Measurements from ENCODE around the gene SKAP1. TPM values are rescaled to one million over a fixed set of nuclear protein-coding genes. Genes with fewer than 3 reads are reported as not detected.
A peak's percentile ranks its signal among the peaks of the same experiment; 100 is the strongest.
"Not testable (repeated sequence)": the region's sequence is repeated elsewhere in the genome, so short reads cannot be mapped to it uniquely, and the experiment has no call there.

Gene SKAP1
- polyA plus RNA-seq, 3 donors from 2014 or later = 325 to 458 (median 329) TPM

GRCh38 chr17:48337903-48338302, 92.1 kb downstream of the SKAP1 start:
- Mint-ChIP-seq H3K4me1 (peaks cover 6 to 35% of the 10 kb centered on the region in 2 donors), H3K27ac (peak overlapping the region in 2 of 6 donors; percentile 11 to 72)
- not testable (repeated sequence) for H3K4me3 Mint-ChIP-seq; H3K27me3 Mint-ChIP-seq (ENCODE audit: low read depth in 3 of 3); H3K9me3 Mint-ChIP-seq; DNase-seq; H3K36me3 Mint-ChIP-seq

GRCh38 chr17:48336986-48337385, 93.0 kb downstream of the SKAP1 start:
- no peak overlapping the region for H3K4me3 Mint-ChIP-seq
- peaks cover 0 to 3% (median 0%) of the 10 kb centered on the region in 3 donors for H3K27me3 Mint-ChIP-seq (ENCODE audit: low read depth in 3 of 3)
- peak overlapping the region in 1 of 6 donors; percentile 17 for H3K27ac Mint-ChIP-seq
- H3K9me3 Mint-ChIP-seq = no peaks in the 10 kb centered on the region
- peaks cover 6 to 30% of the 10 kb centered on the region in 2 donors for H3K4me1 Mint-ChIP-seq
- H3K36me3 Mint-ChIP-seq = no peaks in the 10 kb centered on the region
- DNase-seq = no peak

GRCh38 chr17:48335858-48336500, 94.0 kb downstream of the SKAP1 start:
- Mint-ChIP-seq H3K27me3 (ENCODE audit: low read depth in 3 of 3) (peaks cover 0 to 5% (median 0%) of the 10 kb centered on the region in 3 donors), H3K36me3 (peaks cover 0 to under 1% (median 0%) of the 10 kb centered on the region in 3 donors), H3K4me3 (no peak overlapping the region), H3K9me3 (no peaks in the 10 kb centered on the region), H3K27ac (peak overlapping the region in 3 of 6 donors; percentile 6 to 72 (median 35)), H3K4me1 (peaks cover 6 to 24% of the 10 kb centered on the region in 2 donors)
- DNase-seq = peak; percentile 49 to 58 (median 55)

- no peaks in the 10 kb centered on the region for H3K9me3 Mint-ChIP-seq
- H3K27me3 Mint-ChIP-seq (ENCODE audit: low read depth in 3 of 3) = peaks cover 0 to 6% (median 0%) of the 10 kb centered on the region in 3 donors
- DNase-seq = no peak
- peaks cover 0 to 3% (median 0%) of the 10 kb centered on the region in 3 donors for H3K36me3 Mint-ChIP-seq
- peak overlapping the region in 1 of 6 donors; percentile 35 for H3K27ac Mint-ChIP-seq
- H3K4me3 Mint-ChIP-seq = no peak overlapping the region
- H3K4me1 Mint-ChIP-seq = peaks cover 6 to 21% of the 10 kb centered on the region in 2 donors
These were observed 94.7 kb downstream of the SKAP1 start for GRCh38 chr17:48335146-48335784.

- H3K4me1 Mint-ChIP-seq = peaks cover 12 to 30% of the 10 kb centered on the region in 2 donors
These were observed 96.9 kb downstream of the SKAP1 start for GRCh38 chr17:48333034-48333530.

GRCh38 chr17:48330887-48331286, 99.1 kb downstream of the SKAP1 start:
- Mint-ChIP-seq H3K9me3 (no peaks in the 10 kb centered on the region), H3K4me3 (no peak overlapping the region), H3K4me1 (peaks cover 11 to 22% of the 10 kb centered on the region in 2 donors), H3K27ac (no peak overlapping the region), H3K36me3 (peaks cover 0 to 3% (median 3%) of the 10 kb centered on the region in 3 donors), H3K27me3 (ENCODE audit: low read depth in 3 of 3) (peaks cover 0 to 3% (median 0%) of the 10 kb centered on the region in 3 donors)
- DNase-seq = no peak

More at GRCh38 chr17:48333034-48333530, 96.9 kb downstream of the SKAP1 start:
- Mint-ChIP-seq H3K9me3 (no peaks in the 10 kb centered on the region), H3K36me3 (peaks cover 0 to 3% (median 3%) of the 10 kb centered on the region in 3 donors), H3K27me3 (ENCODE audit: low read depth in 3 of 3) (peaks cover 0 to 6% (median 0%) of the 10 kb centered on the region in 3 donors), H3K27ac (peak overlapping the region in 1 of 6 donors; percentile 21), H3K4me3 (no peak overlapping the region)
- no peak for DNase-seq

- no peaks in the 10 kb centered on the region for H3K9me3 Mint-ChIP-seq
- H3K36me3 Mint-ChIP-seq = peaks cover 0 to 3% (median 3%) of the 10 kb centered on the region in 3 donors
- no peak for DNase-seq
- no peak overlapping the region for H3K27ac Mint-ChIP-seq
- H3K27me3 Mint-ChIP-seq (ENCODE audit: low read depth in 3 of 3) = peaks cover 0 to 3% (median 0%) of the 10 kb centered on the region in 3 donors
- H3K4me3 Mint-ChIP-seq = no peak overlapping the region
- peaks cover 9 to 23% of the 10 kb centered on the region in 2 donors for H3K4me1 Mint-ChIP-seq
These were observed 99.6 kb downstream of the SKAP1 start for GRCh38 chr17:48330421-48330820.

- H3K27me3 Mint-ChIP-seq (ENCODE audit: low read depth in 3 of 3) = peaks cover 0 to 3% (median 2%) of the 10 kb centered on the region in 3 donors
These were observed 101.6 kb downstream of the SKAP1 start for GRCh38 chr17:48328457-48328856.

GRCh38 chr17:48326310-48326709, 103.7 kb downstream of the SKAP1 start:
- H3K4me3 Mint-ChIP-seq = no peak overlapping the region
- peaks cover 16 to 31% of the 10 kb centered on the region in 2 donors for H3K4me1 Mint-ChIP-seq
- H3K27me3 Mint-ChIP-seq (ENCODE audit: low read depth in 3 of 3) = peaks cover 0 to 3% (median 2%) of the 10 kb centered on the region in 3 donors
- peaks cover 0 to 3% (median 3%) of the 10 kb centered on the region in 3 donors for H3K36me3 Mint-ChIP-seq
- no peaks in the 10 kb centered on the region for H3K9me3 Mint-ChIP-seq
- H3K27ac Mint-ChIP-seq = peak overlapping the region in 1 of 6 donors; percentile 57
- DNase-seq = no peak

More at GRCh38 chr17:48328457-48328856, 101.6 kb downstream of the SKAP1 start:
- peaks cover 9 to 24% of the 10 kb centered on the region in 2 donors for H3K4me1 Mint-ChIP-seq
- DNase-seq = no peak
- no peak overlapping the region for H3K4me3 Mint-ChIP-seq
- no peaks in the 10 kb centered on the region for H3K9me3 Mint-ChIP-seq
- peak overlapping the region in 4 of 6 donors; percentile 4 to 86 (median 8) for H3K27ac Mint-ChIP-seq
- H3K36me3 Mint-ChIP-seq = peaks cover 0 to 3% (median 3%) of the 10 kb centered on the region in 3 donors

- peaks cover 17 to 52% of the 10 kb centered on the region in 2 donors for H3K4me1 Mint-ChIP-seq
- peaks cover 0 to 11% (median 0%) of the 10 kb centered on the region in 3 donors for H3K36me3 Mint-ChIP-seq
- peaks cover 0 to 2% (median 2%) of the 10 kb centered on the region in 3 donors for H3K27me3 Mint-ChIP-seq (ENCODE audit: low read depth in 3 of 3)
- H3K9me3 Mint-ChIP-seq = no peaks in the 10 kb centered on the region
- H3K4me3 Mint-ChIP-seq = no peak overlapping the region
- DNase-seq = no peak
- peak overlapping the region in 3 of 6 donors; percentile 17 to 70 (median 51) for H3K27ac Mint-ChIP-seq
These were observed 108.0 kb downstream of the SKAP1 start for GRCh38 chr17:48322060-48322459.

GRCh38 chr17:48317732-48318131, 112.3 kb downstream of the SKAP1 start:
- peak overlapping the region in 2 of 6 donors; percentile 0 to 1 for H3K27ac Mint-ChIP-seq
- H3K9me3 Mint-ChIP-seq = no peaks in the 10 kb centered on the region
- no peak for DNase-seq
- no peak overlapping the region for H3K4me3 Mint-ChIP-seq
- peaks cover 0 to 3% (median 0%) of the 10 kb centered on the region in 3 donors for H3K27me3 Mint-ChIP-seq (ENCODE audit: low read depth in 3 of 3)
- peaks cover 40 to 78% of the 10 kb centered on the region in 2 donors for H3K4me1 Mint-ChIP-seq
- peaks cover 0 to 16% (median 0%) of the 10 kb centered on the region in 3 donors for H3K36me3 Mint-ChIP-seq

GRCh38 chr17:48314716-48315115, 115.3 kb downstream of the SKAP1 start:
- peak overlapping the region in 1 of 6 donors; percentile 19 for H3K27ac Mint-ChIP-seq
- H3K36me3 Mint-ChIP-seq = peaks cover 0 to 16% (median 0%) of the 10 kb centered on the region in 3 donors
- peaks cover 54 to 90% of the 10 kb centered on the region in 2 donors for H3K4me1 Mint-ChIP-seq
- H3K9me3 Mint-ChIP-seq = no peaks in the 10 kb centered on the region
- H3K27me3 Mint-ChIP-seq (ENCODE audit: low read depth in 3 of 3) = peaks cover 0 to 6% (median 0%) of the 10 kb centered on the region in 3 donors
- no peak overlapping the region for H3K4me3 Mint-ChIP-seq
- no peak for DNase-seq

GRCh38 chr17:48313096-48313755, 116.8 kb downstream of the SKAP1 start:
- Mint-ChIP-seq H3K9me3 (no peaks in the 10 kb centered on the region), H3K27ac (peak overlapping the region; percentile 10 to 81 (median 59)), H3K4me1 (peaks cover 52 to 85% of the 10 kb centered on the region in 2 donors), H3K4me3 (peak overlapping the region in 4 of 5 donors; percentile 27 to 51 (median 40)), H3K27me3 (ENCODE audit: low read depth in 3 of 3) (peaks cover 0 to 6% (median 0%) of the 10 kb centered on the region in 3 donors), H3K36me3 (peaks cover 0 to 13% (median 0%) of the 10 kb centered on the region in 3 donors)
- no peak for DNase-seq
